Measurements from ENCODE around the gene OSGEP. TPM values are rescaled to one million over a fixed set of nuclear protein-coding genes. Genes with fewer than 3 reads are reported as not detected.

Gene OSGEP
- total and polyA plus RNA-seq, 2 experiments from 2014 or later = 29.0 to 59.5 TPM

DNA sequence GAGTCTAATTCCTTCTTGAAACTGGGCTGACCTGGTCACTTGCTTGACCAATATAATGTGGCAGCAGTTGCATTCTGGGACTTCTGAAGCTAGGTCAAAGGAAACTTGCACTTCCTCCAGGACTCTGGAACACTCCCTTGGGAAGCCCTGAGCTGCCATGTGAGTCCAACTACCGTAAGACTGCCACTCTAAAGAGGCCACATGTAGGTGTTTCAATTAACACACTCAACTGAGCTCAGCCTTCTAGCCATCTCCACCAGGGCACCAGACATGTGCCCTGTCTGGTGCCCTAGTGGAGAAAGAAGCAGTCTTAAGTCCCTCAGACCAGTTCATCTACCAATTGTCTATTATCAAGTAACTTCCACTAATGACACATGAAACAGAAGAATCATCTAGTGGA, 35.2 kb downstream of the OSGEP start:
- Histone ChIP-seq H3K4me2 (no peak overlapping the region), H2AFZ (peak overlapping the region; percentile 56; the same call in 1 of the 2 replicates), H3K27ac (ENCODE audit: low read depth) (no peak overlapping the region), H3K4me1 (ENCODE audit: insufficient read depth) (peaks cover 20% of the 10 kb centered on the region), H3K79me2 (replicated peaks; ENCODE audit: insufficient read depth) (no peaks in the 10 kb centered on the region), H3K36me3 (ENCODE audit: insufficient read depth) (no peaks in the 10 kb centered on the region), H3K9me2 (ENCODE audit: insufficient read depth) (no peaks in the 10 kb centered on the region), H3F3A (replicated peaks; ENCODE audit: low read depth) (0 out of 2 replicates have a peak, but pooled peaks cover 9% of the 10 kb centered on the region), H4K20me1 (replicated peaks; ENCODE audit: insufficient read depth) (no peaks in the 10 kb centered on the region), H3K27me3 (ENCODE audit: insufficient read depth) (peaks cover 4% of the 10 kb centered on the region; the same call in 1 of the 2 replicates), H3K4me3 (no peak overlapping the region)
- DNase-seq (ENCODE audit: low spot score) (no peak), ATAC-seq (no peak)
- Mint-ChIP-seq H3K27ac (no peak overlapping the region), H3K4me3 (no peak overlapping the region), H3K27me3 (ENCODE audit: insufficient read depth, low read depth, poor library complexity) (peaks cover 6% of the 10 kb centered on the region), H3K36me3 (ENCODE audit: low read depth) (no peaks in the 10 kb centered on the region), H3K4me1 (peaks cover 22% of the 10 kb centered on the region), H3K9me3 (no peaks in the 10 kb centered on the region)
- no peak for TF ChIP-seq JUNB (IDR thresholded peaks at IDR 0.05; ENCODE audit: unreplicated experiment)
- TF ChIP-seq POLR2AphosphoS5 (IDR thresholded peaks at IDR 0.05; ENCODE audit: low read depth) = no peak
- TF ChIP-seq EZH2phosphoT487 (IDR thresholded peaks at IDR 0.05; ENCODE audit: unreplicated experiment) = no peak
- no peak for TF ChIP-seq CREB1 (CRISPR knock-in tag; IDR thresholded peaks at IDR 0.05; ENCODE audit: low read depth)
- no peak for TF ChIP-seq ZNF331 (CRISPR knock-in tag; IDR thresholded peaks at IDR 0.05; ENCODE audit: low read depth)
- no peak for TF ChIP-seq ZNF114 (CRISPR knock-in tag; IDR thresholded peaks at IDR 0.05)
- TF ChIP-seq STAT1 (IDR thresholded peaks at IDR 0.05; ENCODE audit: unreplicated experiment) = no peak
- TF ChIP-seq NANOG (IDR thresholded peaks at IDR 0.05; ENCODE audit: borderline replicate concordance) = no peak
- TF ChIP-seq, protein P1, sequence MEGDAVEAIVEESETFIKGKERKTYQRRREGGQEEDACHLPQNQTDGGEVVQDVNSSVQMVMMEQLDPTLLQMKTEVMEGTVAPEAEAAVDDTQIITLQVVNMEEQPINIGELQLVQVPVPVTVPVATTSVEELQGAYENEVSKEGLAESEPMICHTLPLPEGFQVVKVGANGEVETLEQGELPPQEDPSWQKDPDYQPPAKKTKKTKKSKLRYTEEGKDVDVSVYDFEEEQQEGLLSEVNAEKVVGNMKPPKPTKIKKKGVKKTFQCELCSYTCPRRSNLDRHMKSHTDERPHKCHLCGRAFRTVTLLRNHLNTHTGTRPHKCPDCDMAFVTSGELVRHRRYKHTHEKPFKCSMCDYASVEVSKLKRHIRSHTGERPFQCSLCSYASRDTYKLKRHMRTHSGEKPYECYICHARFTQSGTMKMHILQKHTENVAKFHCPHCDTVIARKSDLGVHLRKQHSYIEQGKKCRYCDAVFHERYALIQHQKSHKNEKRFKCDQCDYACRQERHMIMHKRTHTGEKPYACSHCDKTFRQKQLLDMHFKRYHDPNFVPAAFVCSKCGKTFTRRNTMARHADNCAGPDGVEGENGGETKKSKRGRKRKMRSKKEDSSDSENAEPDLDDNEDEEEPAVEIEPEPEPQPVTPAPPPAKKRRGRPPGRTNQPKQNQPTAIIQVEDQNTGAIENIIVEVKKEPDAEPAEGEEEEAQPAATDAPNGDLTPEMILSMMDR (conservative IDR thresholded peaks at IDR 0.05; ENCODE audit: low read depth in 2 of 2) = no peak
- TF ChIP-seq, protein P2, sequence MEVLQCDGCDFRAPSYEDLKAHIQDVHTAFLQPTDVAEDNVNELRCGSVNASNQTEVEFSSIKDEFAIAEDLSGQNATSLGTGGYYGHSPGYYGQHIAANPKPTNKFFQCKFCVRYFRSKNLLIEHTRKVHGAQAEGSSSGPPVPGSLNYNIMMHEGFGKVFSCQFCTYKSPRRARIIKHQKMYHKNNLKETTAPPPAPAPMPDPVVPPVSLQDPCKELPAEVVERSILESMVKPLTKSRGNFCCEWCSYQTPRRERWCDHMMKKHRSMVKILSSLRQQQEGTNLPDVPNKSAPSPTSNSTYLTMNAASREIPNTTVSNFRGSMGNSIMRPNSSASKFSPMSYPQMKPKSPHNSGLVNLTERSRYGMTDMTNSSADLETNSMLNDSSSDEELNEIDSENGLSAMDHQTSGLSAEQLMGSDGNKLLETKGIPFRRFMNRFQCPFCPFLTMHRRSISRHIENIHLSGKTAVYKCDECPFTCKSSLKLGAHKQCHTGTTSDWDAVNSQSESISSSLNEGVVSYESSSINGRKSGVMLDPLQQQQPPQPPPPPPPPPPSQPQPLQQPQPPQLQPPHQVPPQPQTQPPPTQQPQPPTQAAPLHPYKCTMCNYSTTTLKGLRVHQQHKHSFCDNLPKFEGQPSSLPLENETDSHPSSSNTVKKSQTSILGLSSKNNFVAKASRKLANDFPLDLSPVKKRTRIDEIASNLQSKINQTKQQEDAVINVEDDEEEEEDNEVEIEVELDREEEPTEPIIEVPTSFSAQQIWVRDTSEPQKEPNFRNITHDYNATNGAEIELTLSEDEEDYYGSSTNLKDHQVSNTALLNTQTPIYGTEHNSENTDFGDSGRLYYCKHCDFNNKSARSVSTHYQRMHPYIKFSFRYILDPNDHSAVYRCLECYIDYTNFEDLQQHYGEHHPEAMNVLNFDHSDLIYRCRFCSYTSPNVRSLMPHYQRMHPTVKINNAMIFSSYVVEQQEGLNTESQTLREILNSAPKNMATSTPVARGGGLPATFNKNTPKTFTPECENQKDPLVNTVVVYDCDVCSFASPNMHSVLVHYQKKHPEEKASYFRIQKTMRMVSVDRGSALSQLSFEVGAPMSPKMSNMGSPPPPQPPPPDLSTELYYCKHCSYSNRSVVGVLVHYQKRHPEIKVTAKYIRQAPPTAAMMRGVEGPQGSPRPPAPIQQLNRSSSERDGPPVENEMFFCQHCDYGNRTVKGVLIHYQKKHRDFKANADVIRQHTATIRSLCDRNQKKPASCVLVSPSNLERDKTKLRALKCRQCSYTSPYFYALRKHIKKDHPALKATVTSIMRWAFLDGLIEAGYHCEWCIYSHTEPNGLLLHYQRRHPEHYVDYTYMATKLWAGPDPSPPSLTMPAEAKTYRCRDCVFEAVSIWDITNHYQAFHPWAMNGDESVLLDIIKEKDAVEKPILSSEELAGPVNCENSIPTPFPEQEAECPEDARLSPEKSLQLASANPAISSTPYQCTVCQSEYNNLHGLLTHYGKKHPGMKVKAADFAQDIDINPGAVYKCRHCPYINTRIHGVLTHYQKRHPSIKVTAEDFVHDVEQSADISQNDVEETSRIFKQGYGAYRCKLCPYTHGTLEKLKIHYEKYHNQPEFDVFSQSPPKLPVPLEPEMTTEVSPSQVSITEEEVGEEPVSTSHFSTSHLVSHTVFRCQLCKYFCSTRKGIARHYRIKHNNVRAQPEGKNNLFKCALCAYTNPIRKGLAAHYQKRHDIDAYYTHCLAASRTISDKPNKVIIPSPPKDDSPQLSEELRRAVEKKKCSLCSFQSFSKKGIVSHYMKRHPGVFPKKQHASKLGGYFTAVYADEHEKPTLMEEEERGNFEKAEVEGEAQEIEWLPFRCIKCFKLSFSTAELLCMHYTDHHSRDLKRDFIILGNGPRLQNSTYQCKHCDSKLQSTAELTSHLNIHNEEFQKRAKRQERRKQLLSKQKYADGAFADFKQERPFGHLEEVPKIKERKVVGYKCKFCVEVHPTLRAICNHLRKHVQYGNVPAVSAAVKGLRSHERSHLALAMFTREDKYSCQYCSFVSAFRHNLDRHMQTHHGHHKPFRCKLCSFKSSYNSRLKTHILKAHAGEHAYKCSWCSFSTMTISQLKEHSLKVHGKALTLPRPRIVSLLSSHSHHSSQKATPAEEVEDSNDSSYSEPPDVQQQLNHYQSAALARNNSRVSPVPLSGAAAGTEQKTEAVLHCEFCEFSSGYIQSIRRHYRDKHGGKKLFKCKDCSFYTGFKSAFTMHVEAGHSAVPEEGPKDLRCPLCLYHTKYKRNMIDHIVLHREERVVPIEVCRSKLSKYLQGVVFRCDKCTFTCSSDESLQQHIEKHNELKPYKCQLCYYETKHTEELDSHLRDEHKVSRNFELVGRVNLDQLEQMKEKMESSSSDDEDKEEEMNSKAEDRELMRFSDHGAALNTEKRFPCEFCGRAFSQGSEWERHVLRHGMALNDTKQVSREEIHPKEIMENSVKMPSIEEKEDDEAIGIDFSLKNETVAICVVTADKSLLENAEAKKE (CRISPR knock-in tag; IDR thresholded peaks at IDR 0.05) = no peak
- no peak for TF ChIP-seq EZH2 (IDR thresholded peaks at IDR 0.05; ENCODE audit: low read depth, unreplicated experiment)
- TF ChIP-seq, protein P3, sequence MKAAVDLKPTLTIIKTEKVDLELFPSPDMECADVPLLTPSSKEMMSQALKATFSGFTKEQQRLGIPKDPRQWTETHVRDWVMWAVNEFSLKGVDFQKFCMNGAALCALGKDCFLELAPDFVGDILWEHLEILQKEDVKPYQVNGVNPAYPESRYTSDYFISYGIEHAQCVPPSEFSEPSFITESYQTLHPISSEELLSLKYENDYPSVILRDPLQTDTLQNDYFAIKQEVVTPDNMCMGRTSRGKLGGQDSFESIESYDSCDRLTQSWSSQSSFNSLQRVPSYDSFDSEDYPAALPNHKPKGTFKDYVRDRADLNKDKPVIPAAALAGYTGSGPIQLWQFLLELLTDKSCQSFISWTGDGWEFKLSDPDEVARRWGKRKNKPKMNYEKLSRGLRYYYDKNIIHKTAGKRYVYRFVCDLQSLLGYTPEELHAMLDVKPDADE (IDR thresholded peaks at IDR 0.05) = no peak
- TF ChIP-seq, protein P4, sequence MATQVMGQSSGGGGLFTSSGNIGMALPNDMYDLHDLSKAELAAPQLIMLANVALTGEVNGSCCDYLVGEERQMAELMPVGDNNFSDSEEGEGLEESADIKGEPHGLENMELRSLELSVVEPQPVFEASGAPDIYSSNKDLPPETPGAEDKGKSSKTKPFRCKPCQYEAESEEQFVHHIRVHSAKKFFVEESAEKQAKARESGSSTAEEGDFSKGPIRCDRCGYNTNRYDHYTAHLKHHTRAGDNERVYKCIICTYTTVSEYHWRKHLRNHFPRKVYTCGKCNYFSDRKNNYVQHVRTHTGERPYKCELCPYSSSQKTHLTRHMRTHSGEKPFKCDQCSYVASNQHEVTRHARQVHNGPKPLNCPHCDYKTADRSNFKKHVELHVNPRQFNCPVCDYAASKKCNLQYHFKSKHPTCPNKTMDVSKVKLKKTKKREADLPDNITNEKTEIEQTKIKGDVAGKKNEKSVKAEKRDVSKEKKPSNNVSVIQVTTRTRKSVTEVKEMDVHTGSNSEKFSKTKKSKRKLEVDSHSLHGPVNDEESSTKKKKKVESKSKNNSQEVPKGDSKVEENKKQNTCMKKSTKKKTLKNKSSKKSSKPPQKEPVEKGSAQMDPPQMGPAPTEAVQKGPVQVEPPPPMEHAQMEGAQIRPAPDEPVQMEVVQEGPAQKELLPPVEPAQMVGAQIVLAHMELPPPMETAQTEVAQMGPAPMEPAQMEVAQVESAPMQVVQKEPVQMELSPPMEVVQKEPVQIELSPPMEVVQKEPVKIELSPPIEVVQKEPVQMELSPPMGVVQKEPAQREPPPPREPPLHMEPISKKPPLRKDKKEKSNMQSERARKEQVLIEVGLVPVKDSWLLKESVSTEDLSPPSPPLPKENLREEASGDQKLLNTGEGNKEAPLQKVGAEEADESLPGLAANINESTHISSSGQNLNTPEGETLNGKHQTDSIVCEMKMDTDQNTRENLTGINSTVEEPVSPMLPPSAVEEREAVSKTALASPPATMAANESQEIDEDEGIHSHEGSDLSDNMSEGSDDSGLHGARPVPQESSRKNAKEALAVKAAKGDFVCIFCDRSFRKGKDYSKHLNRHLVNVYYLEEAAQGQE (IDR thresholded peaks at IDR 0.05; ENCODE audit: unreplicated experiment) = no peak

Measured in GM23338 (cell line).